HFFc6 (cell line): ENCODE measurements around the gene SMG6. TPM values are rescaled to one million over a fixed set of nuclear protein-coding genes. Genes with fewer than 3 reads are reported as not detected.

Experiments
- DNase-seq: peaks from one replicate; pipeline ENCODE4 v3.0.0-alpha.2; 2018
- H3K27ac Mint-ChIP-seq: 2 replicates; pipeline ENCODE4 v1.8.0; 2020; ENCODE audit warnings: mild to moderate bottlenecking, mixed read lengths
- H3K27me3 Mint-ChIP-seq: 2 replicates; pipeline ENCODE4 v1.8.0; 2021; ENCODE audit warnings: mild to moderate bottlenecking, moderate library complexity, mixed read lengths; ENCODE audit not compliant: insufficient read depth
- H3K36me3 Mint-ChIP-seq: 2 replicates; pipeline ENCODE4 v1.8.0; 2021; ENCODE audit warnings: low read depth, mixed read lengths
- H3K4me1 Mint-ChIP-seq: 2 replicates; pipeline ENCODE4 v1.8.0; 2020; ENCODE audit warnings: low read depth, mixed read lengths
- H3K4me3 Mint-ChIP-seq: 2 replicates; pipeline ENCODE4 v1.8.0; 2020; ENCODE audit warnings: mild to moderate bottlenecking, moderate library complexity, mixed read lengths
- H3K9me3 Mint-ChIP-seq: 2 replicates; pipeline ENCODE4 v1.8.0; 2020; ENCODE audit warnings: mild to moderate bottlenecking, mixed read lengths
- CTCF ChIP-seq: fragments of 200-600 bp; sonication (generic); IDR thresholded peaks from 2 replicates; pipeline ENCODE4 v1.5.0; 2021; ENCODE audit warnings: antibody characterized with exemption, mild to moderate bottlenecking
- total RNA-seq, 6 experiments: library from RNA; stranded (reverse); fragmentation: NEBNext Ultra II Directional; extraction: Animal tissue kit (Norgen Biotek cat#: 25700); gene quantifications; 2 replicates in 1 of 6; 3 replicates in 5 of 6; pipeline ENCODE4 v1.2.3, GENCODE V29; 2021

The SMG6 gene
- total RNA-seq, 6 experiments from 2014 or later = 29.5 to 37.4 (median 31.8) TPM

- Mint-ChIP-seq H3K4me1 (peaks cover 100% of the 10 kb centered on the region), H3K9me3 (no peaks in the 10 kb centered on the region), H3K4me3 (peak overlapping the region; percentile 31), H3K27me3 (0 out of 2 replicates have a peak, but pooled peaks cover 2% of the 10 kb centered on the region), H3K27ac (peak overlapping the region; percentile 67), H3K36me3 (peaks cover 16% of the 10 kb centered on the region; the same call in 1 of the 2 replicates)
- TF ChIP-seq CTCF = no peak
- no peak for DNase-seq
Observed at GRCh38 chr17:2178798-2179501, 124.6 kb downstream of the SMG6 start.

GRCh38 chr17:2177235-2177811 lies 126.3 kb downstream of the SMG6 start:
- no peak for TF ChIP-seq CTCF
- Mint-ChIP-seq H3K27ac (peak overlapping the region; percentile 78), H3K4me3 (peak overlapping the region; percentile 46), H3K36me3 (peaks cover 21% of the 10 kb centered on the region; the same call in 1 of the 2 replicates), H3K4me1 (peaks cover 100% of the 10 kb centered on the region), H3K27me3 (0 out of 2 replicates have a peak, but pooled peaks cover 2% of the 10 kb centered on the region), H3K9me3 (no peaks in the 10 kb centered on the region)
- no peak for DNase-seq

GRCh38 chr17:2176499-2177169 lies 127.0 kb downstream of the SMG6 start:
- no peak for TF ChIP-seq CTCF
- H3K36me3 Mint-ChIP-seq = peaks cover 22% of the 10 kb centered on the region; the same call in 1 of the 2 replicates
- no peak overlapping the region; the same call in 1 of the 2 replicates for H3K4me3 Mint-ChIP-seq
- DNase-seq = no peak
- peak overlapping the region; percentile 78 for H3K27ac Mint-ChIP-seq
- no peaks in the 10 kb centered on the region for H3K9me3 Mint-ChIP-seq
- peaks cover 2% of the 10 kb centered on the region; the same call in 1 of the 2 replicates for H3K27me3 Mint-ChIP-seq
- H3K4me1 Mint-ChIP-seq = peaks cover 100% of the 10 kb centered on the region

GRCh38 chr17:2175294-2175628 lies 128.3 kb downstream of the SMG6 start:
- Mint-ChIP-seq H3K9me3 (no peaks in the 10 kb centered on the region), H3K4me3 (peak overlapping the region; percentile 71), H3K27me3 (peaks cover 3% of the 10 kb centered on the region; the same call in 1 of the 2 replicates), H3K36me3 (peaks cover 25% of the 10 kb centered on the region), H3K4me1 (peaks cover 92% of the 10 kb centered on the region), H3K27ac (peak overlapping the region; percentile 91)
- DNase-seq = no peak
- no peak for TF ChIP-seq CTCF

- H3K4me1 Mint-ChIP-seq = peaks cover 89% of the 10 kb centered on the region
- H3K27me3 Mint-ChIP-seq = peaks cover 3% of the 10 kb centered on the region; the same call in 1 of the 2 replicates
- peaks cover 24% of the 10 kb centered on the region for H3K36me3 Mint-ChIP-seq
- peak overlapping the region; percentile 91 for H3K27ac Mint-ChIP-seq
- peak overlapping the region; percentile 71 for H3K4me3 Mint-ChIP-seq
- TF ChIP-seq CTCF = peak; percentile 6; the same call in 1 of the 2 replicates
- H3K9me3 Mint-ChIP-seq = no peaks in the 10 kb centered on the region
- peak; percentile 74 for DNase-seq
Observed at GRCh38 chr17:2174468-2175293, 128.9 kb downstream of the SMG6 start.
